Liver (tissue), 9 donors: ENCODE measurements around the gene F2R. TPM values are rescaled to one million over a fixed set of nuclear protein-coding genes. Genes with fewer than 3 reads are reported as not detected.
A peak's percentile ranks its signal among the peaks of the same experiment; 100 is the strongest.

Source experiments
- DNase-seq: peaks from one replicate; pipeline ENCODE4 v3.0.0-alpha.2; 2017; ENCODE audit warnings: low spot score
- H3K27ac ChIP-seq, 2 donors: one replicate each; pipeline ENCODE4 v1.7.0; 2013; ENCODE audit warnings: inconsistent platforms in 2 of 2, low read length in 2 of 2, control low read depth in 1 of 2, low read depth in 1 of 2, mild to moderate bottlenecking in 1 of 2
- H3K27me3 ChIP-seq, 4 donors: one replicate each; pipeline versions ENCODE4 v1.6.1 to v1.7.0; 2013; ENCODE audit warnings: low read length in 3 of 4, inconsistent platforms in 1 of 4, mild to moderate bottlenecking in 1 of 4, moderate library complexity in 1 of 4; ENCODE audit not compliant: control insufficient read depth in 4 of 4, insufficient read depth in 4 of 4
- H3K36me3 ChIP-seq, 4 donors: one replicate each; pipeline versions ENCODE4 v1.6.1 to v1.7.0; 2013; ENCODE audit warnings: low read length in 3 of 4, mild to moderate bottlenecking in 3 of 4, low read depth in 1 of 4, moderate library complexity in 1 of 4; ENCODE audit not compliant: control insufficient read depth in 4 of 4, insufficient read depth in 3 of 4
- H3K4me1 ChIP-seq, 4 donors: one replicate each; pipeline versions ENCODE4 v1.6.1 to v1.7.0; 2013; ENCODE audit warnings: low read length in 3 of 4, mild to moderate bottlenecking in 3 of 4, moderate library complexity in 1 of 4; ENCODE audit not compliant: control insufficient read depth in 4 of 4, insufficient read depth in 4 of 4
- H3K4me3 ChIP-seq, 3 donors: one replicate each; pipeline versions ENCODE4 v1.6.1 to v1.7.0; 2013; ENCODE audit warnings: low read length in 3 of 3, control low read depth in 1 of 3, low read depth in 1 of 3, mild to moderate bottlenecking in 1 of 3
- H3K9ac ChIP-seq, 2 donors: one replicate each; pipeline ENCODE4 v1.7.0; 2013; ENCODE audit warnings: low read length in 2 of 2, mild to moderate bottlenecking in 2 of 2, moderate library complexity in 2 of 2, control low read depth in 1 of 2, low read depth in 1 of 2
- H3K9me3 ChIP-seq, 4 donors: one replicate each; pipeline versions ENCODE4 v1.6.1 to v1.7.0; 2013; ENCODE audit warnings: low read length in 3 of 4; ENCODE audit not compliant: control insufficient read depth in 4 of 4
- ATF3 ChIP-seq: IDR thresholded peaks from 2 replicates; pipeline ENCODE4 v1.6.1; 2016; ENCODE audit warnings: antibody characterized with exemption
- EGR1 ChIP-seq, 2 donors: IDR thresholded peaks; 2 replicates each; pipeline ENCODE4 v1.6.1; 2016 to 2018; ENCODE audit warnings: antibody characterized with exemption in 2 of 2, low read depth in 2 of 2
- FOXA2 ChIP-seq: IDR thresholded peaks from 2 replicates; pipeline ENCODE4 v1.6.1; 2016; ENCODE audit warnings: antibody characterized with exemption
- GABPA ChIP-seq, 2 donors: IDR thresholded peaks in 1 of 2; conservative IDR thresholded peaks in 1 of 2; 2 replicates each; pipeline ENCODE4 v1.6.1; 2016; ENCODE audit warnings: antibody characterized with exemption in 2 of 2, mild to moderate bottlenecking in 1 of 2, moderate library complexity in 1 of 2
- HNF4A ChIP-seq, 2 donors: conservative IDR thresholded peaks; 2 replicates each; pipeline ENCODE4 v1.6.1; 2016; ENCODE audit warnings: antibody characterized with exemption in 2 of 2, mild to moderate bottlenecking in 2 of 2
- HNF4G ChIP-seq: IDR thresholded peaks from 2 replicates; pipeline ENCODE4 v1.6.1; 2016; ENCODE audit warnings: antibody characterized with exemption
- JUND ChIP-seq, 2 donors: IDR thresholded peaks; 2 replicates each; pipeline ENCODE4 v1.6.1; 2016; ENCODE audit warnings: antibody characterized with exemption in 2 of 2
- NR2F2 ChIP-seq: IDR thresholded peaks from 2 replicates; pipeline ENCODE4 v1.6.1; 2016; ENCODE audit warnings: antibody characterized with exemption
- RXRA ChIP-seq, 2 donors: IDR thresholded peaks; 2 replicates each; pipeline ENCODE4 v1.6.1; 2017 to 2018; ENCODE audit warnings: antibody characterized with exemption in 2 of 2, mild to moderate bottlenecking in 1 of 2
- SP1 ChIP-seq: IDR thresholded peaks from 2 replicates; pipeline ENCODE4 v1.6.1; 2018; ENCODE audit warnings: antibody characterized with exemption, mild to moderate bottlenecking
- YY1 ChIP-seq: IDR thresholded peaks from 2 replicates; pipeline ENCODE4 v1.6.1; 2016; ENCODE audit warnings: antibody characterized with exemption, mild to moderate bottlenecking
- ZBTB33 ChIP-seq: IDR thresholded peaks from 2 replicates; pipeline ENCODE4 v1.6.1; 2016; ENCODE audit warnings: antibody characterized with exemption
- WGBS: extraction: QIAGEN DNeasy Blood & Tissue Kit; methylation state at CpG from one replicate; pipeline ENCODE4 v1.1.7; 2013; 5-methylcytosine and 5-hydroxymethylcytosine counted together
- polyA plus RNA-seq, 2 donors: library from polyadenylated mRNA; stranded (reverse) in 1 of 2; unstranded in 1 of 2; fragments of 200-250 nt in 1 of 2; fragments of >200 nt in 1 of 2; fragmentation: Nextera tagmentation in 1 of 2; extraction: Ambion mirVana in 1 of 2; gene quantifications; one replicate each; pipeline versions ENCODE4 v1.2.1 to v1.2.3, GENCODE V29; 2013 to 2015
- total RNA-seq, 2 donors: library from RNA; depleted of rRNA; stranded (reverse); fragments of >200 nt; gene quantifications; one replicate each; pipeline ENCODE4 v1.2.3, GENCODE V29; 2014
- TF ChIP-seq, protein P1 (sequence below): fragments of 150-350 bp; IDR thresholded peaks from 2 replicates; pipeline ENCODE4 v1.5.1; 2017; ENCODE audit warnings: improper control_type of control experiment, low read depth, low read length; ENCODE audit not compliant: missing input control
- TF ChIP-seq, protein P2 (sequence below): IDR thresholded peaks from 2 replicates; pipeline ENCODE4 v1.6.1; 2016; ENCODE audit warnings: antibody characterized with exemption, mild to moderate bottlenecking
- donor health status: healthy.
- donor health status: healthy.
- donor health status: healthy.
- donor health status: healthy.
- donor health status: healthy.

Gene F2R
- total and polyA plus RNA-seq, 4 donors: 5.9 to 18.7 (median 9.5) TPM

DNA sequence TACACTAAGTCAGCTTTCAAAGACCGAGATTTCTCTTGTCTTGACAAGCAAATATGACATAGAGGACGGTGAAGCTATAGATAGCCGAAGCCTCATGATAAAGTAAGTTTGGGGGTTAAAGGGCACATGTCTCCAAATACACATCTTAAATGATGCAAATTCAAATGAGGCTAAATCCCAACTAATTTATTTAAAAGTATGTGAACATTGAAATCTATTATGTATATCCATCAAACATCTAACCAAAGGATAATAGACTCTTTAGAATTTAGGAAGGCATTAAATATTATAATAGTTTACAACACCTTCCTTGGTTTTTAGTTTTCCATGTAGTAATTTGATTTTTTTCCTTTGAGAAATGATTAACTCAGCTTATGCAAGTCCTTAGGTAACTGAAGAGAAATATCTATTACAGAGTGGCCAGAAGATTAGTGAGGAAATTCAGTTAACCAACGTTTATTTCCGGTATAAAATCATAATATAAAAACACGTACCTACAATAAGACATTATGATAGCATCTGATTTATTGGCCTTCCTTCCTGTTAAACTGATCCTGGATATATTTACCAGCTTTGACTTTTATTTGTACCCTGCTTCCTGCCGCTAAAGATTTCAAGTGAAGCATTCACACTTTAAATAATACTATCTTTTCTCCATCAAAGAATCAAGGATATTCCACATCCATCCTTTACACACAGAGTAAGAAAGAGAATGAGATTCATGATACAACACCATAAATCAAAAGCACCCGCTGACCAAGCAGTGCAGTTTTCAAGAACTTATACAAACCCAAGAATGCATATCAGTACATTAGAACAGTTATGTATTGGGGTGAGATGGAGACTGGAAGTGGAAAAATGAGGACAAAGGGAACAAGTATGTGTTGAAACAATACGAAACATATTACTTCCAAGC lies 31.9 kb upstream of the F2R start:
- no peak overlapping the region for H3K4me3 ChIP-seq
- H3K9me3 ChIP-seq: no peaks in the 10 kb centered on the region
- peaks cover 3 to 9% (median 5%) of the 10 kb centered on the region in 4 donors for H3K4me1 ChIP-seq
- 40% methylated on average over 9 of the region's 9 CpGs for WGBS
- no peak for DNase-seq
- TF ChIP-seq EGR1 (IDR thresholded peaks at IDR 0.05; ENCODE audit: low read depth in 2 of 2) (no peak), NR2F2 (peak; percentile 42), JUND (IDR thresholded peaks at IDR 0.05) (no peak), RXRA (IDR thresholded peaks at IDR 0.05) (peak in 1 of 2 donors; percentile 18)
- H3K9ac ChIP-seq: no peak overlapping the region
- no peaks in the 10 kb centered on the region for H3K27me3 ChIP-seq
- peaks cover 0 to 30% (median 12%) of the 10 kb centered on the region in 4 donors for H3K36me3 ChIP-seq
- peak overlapping the region; percentile 59 to 70 for H3K27ac ChIP-seq

- Histone ChIP-seq H3K27me3 (no peaks in the 10 kb centered on the region), H3K36me3 (peaks cover 2 to 30% (median 12%) of the 10 kb centered on the region in 4 donors), H3K9me3 (no peaks in the 10 kb centered on the region), H3K4me1 (peaks cover 3 to 9% (median 5%) of the 10 kb centered on the region in 4 donors), H3K27ac (peak overlapping the region in 1 of 2 donors; percentile 70), H3K4me3 (no peak overlapping the region), H3K9ac (no peak overlapping the region)
- DNase-seq: no peak
- no peak for TF ChIP-seq SP1
- TF ChIP-seq RXRA (IDR thresholded peaks at IDR 0.05): no peak
- TF ChIP-seq YY1: no peak
- no peak for TF ChIP-seq ZBTB33
- no peak for TF ChIP-seq JUND (IDR thresholded peaks at IDR 0.05)
- TF ChIP-seq, protein P1, sequence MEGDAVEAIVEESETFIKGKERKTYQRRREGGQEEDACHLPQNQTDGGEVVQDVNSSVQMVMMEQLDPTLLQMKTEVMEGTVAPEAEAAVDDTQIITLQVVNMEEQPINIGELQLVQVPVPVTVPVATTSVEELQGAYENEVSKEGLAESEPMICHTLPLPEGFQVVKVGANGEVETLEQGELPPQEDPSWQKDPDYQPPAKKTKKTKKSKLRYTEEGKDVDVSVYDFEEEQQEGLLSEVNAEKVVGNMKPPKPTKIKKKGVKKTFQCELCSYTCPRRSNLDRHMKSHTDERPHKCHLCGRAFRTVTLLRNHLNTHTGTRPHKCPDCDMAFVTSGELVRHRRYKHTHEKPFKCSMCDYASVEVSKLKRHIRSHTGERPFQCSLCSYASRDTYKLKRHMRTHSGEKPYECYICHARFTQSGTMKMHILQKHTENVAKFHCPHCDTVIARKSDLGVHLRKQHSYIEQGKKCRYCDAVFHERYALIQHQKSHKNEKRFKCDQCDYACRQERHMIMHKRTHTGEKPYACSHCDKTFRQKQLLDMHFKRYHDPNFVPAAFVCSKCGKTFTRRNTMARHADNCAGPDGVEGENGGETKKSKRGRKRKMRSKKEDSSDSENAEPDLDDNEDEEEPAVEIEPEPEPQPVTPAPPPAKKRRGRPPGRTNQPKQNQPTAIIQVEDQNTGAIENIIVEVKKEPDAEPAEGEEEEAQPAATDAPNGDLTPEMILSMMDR: no peak
- TF ChIP-seq EGR1 (IDR thresholded peaks at IDR 0.05; ENCODE audit: low read depth in 2 of 2): no peak
- TF ChIP-seq, protein P2, sequence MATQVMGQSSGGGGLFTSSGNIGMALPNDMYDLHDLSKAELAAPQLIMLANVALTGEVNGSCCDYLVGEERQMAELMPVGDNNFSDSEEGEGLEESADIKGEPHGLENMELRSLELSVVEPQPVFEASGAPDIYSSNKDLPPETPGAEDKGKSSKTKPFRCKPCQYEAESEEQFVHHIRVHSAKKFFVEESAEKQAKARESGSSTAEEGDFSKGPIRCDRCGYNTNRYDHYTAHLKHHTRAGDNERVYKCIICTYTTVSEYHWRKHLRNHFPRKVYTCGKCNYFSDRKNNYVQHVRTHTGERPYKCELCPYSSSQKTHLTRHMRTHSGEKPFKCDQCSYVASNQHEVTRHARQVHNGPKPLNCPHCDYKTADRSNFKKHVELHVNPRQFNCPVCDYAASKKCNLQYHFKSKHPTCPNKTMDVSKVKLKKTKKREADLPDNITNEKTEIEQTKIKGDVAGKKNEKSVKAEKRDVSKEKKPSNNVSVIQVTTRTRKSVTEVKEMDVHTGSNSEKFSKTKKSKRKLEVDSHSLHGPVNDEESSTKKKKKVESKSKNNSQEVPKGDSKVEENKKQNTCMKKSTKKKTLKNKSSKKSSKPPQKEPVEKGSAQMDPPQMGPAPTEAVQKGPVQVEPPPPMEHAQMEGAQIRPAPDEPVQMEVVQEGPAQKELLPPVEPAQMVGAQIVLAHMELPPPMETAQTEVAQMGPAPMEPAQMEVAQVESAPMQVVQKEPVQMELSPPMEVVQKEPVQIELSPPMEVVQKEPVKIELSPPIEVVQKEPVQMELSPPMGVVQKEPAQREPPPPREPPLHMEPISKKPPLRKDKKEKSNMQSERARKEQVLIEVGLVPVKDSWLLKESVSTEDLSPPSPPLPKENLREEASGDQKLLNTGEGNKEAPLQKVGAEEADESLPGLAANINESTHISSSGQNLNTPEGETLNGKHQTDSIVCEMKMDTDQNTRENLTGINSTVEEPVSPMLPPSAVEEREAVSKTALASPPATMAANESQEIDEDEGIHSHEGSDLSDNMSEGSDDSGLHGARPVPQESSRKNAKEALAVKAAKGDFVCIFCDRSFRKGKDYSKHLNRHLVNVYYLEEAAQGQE: no peak
- TF ChIP-seq HNF4A (conservative IDR thresholded peaks at IDR 0.05): no peak
- TF ChIP-seq HNF4G: no peak
- no peak for TF ChIP-seq ATF3
- TF ChIP-seq GABPA (IDR thresholded peaks at IDR 0.05 in 1 of 2, conservative IDR thresholded peaks at IDR 0.05 in 1 of 2): no peak
- no peak for TF ChIP-seq FOXA2
- 87% methylated on average over 5 of the region's 5 CpGs for WGBS
Observed at GRCh38 chr5:76684756-76685519, 31.0 kb upstream of the F2R start.
